GM19239 (cell line): ENCODE results near the gene SLC12A7.

ENCODE experiments used
- DNase-seq: peaks from one replicate; pipeline ENCODE4 v3.0.0; 2011; ENCODE audit warnings: low spot score; ENCODE audit not compliant: insufficient read length
- FAIRE-seq: peaks from 2 replicates; lab custom pipeline; 2011; peaks lifted over from hg19 to GRCh38; lab: Jason Lieb, UNC

Gene SLC12A7

GRCh38 chr5:1057485-1058082, 54.3 kb downstream of the SLC12A7 start:
- DNase-seq, result no peak
- no peak for FAIRE-seq

- FAIRE-seq (no peak), DNase-seq (no peak)
Measured at GRCh38 chr5:1056611-1057484, 55.0 kb downstream of the SLC12A7 start.

- DNase-seq, result no peak
Measured at GRCh38 chr5:1055896-1056610, 55.8 kb downstream of the SLC12A7 start.

GRCh38 chr5:1054799-1055775, 56.8 kb downstream of the SLC12A7 start:
- FAIRE-seq, result no peak
- no peak for DNase-seq

More at GRCh38 chr5:1055896-1056610, 55.8 kb downstream of the SLC12A7 start:
- no peak for FAIRE-seq

- no peak for DNase-seq
- FAIRE-seq, result no peak
Measured at GRCh38 chr5:1054018-1054798, 57.7 kb downstream of the SLC12A7 start.

GRCh38 chr5:1053391-1054017, 58.4 kb downstream of the SLC12A7 start:
- FAIRE-seq (no peak), DNase-seq (no peak)

GRCh38 chr5:1052641-1053390, 59.0 kb downstream of the SLC12A7 start:
- FAIRE-seq (no peak), DNase-seq (no peak)

- FAIRE-seq (no peak), DNase-seq (no peak)
Measured at GRCh38 chr5:1052076-1052475, 59.8 kb downstream of the SLC12A7 start.

GRCh38 chr5:1051366-1051720, 60.5 kb downstream of the SLC12A7 start:
- DNase-seq, result no peak
- no peak for FAIRE-seq

- FAIRE-seq (no peak), DNase-seq (no peak)
Measured at GRCh38 chr5:1050423-1051365, 61.2 kb downstream of the SLC12A7 start.

- DNase-seq (no peak), FAIRE-seq (no peak)
Measured at GRCh38 chr5:1048861-1049838, 62.7 kb downstream of the SLC12A7 start.

GRCh38 chr5:1048162-1048721, 63.6 kb downstream of the SLC12A7 start:
- no peak for DNase-seq
- no peak for FAIRE-seq

- FAIRE-seq (no peak), DNase-seq (no peak)
Measured at GRCh38 chr5:1047332-1047965, 64.4 kb downstream of the SLC12A7 start.

- FAIRE-seq (no peak), DNase-seq (no peak)
Measured at GRCh38 chr5:1045960-1046560, 65.8 kb downstream of the SLC12A7 start.

GRCh38 chr5:1044117-1044516, 67.7 kb downstream of the SLC12A7 start:
- DNase-seq (no peak), FAIRE-seq (no peak)
